SK-N-SH (cell line): Measurements from ENCODE around the gene FMN1. TPM values are rescaled to one million over a fixed set of nuclear protein-coding genes. Genes with fewer than 3 reads are reported as not detected.

Experiments
- CTCF ChIA-PET: fragments of 300-600, 350-600 bp; formaldehyde crosslinking; extraction: SDS; loops from one replicate; lab custom pipeline; 2021; lab: Yijun Ruan, JAX
- POLR2A ChIA-PET: fragments of 350-600 bp; sonication (Branson Sonifier 250); formaldehyde crosslinking; extraction: SDS; loops from one replicate; lab custom pipeline; 2020; ENCODE audit warnings: antibody characterized with exemption, inconsistent platforms; lab: Yijun Ruan, JAX
- DNase-seq: peaks from one replicate; pipeline ENCODE4 v3.0.0; 2012
- H2AFZ ChIP-seq: fragments of 200-600 bp; sonication (generic); 2 replicates; pipeline ENCODE4 v1.8.1; 2016; ENCODE audit warnings: antibody characterized with exemption, mild to moderate bottlenecking, low read depth
- H3F3A ChIP-seq: fragments of 200-600 bp; sonication (generic); replicated peaks from 2 replicates; pipeline ENCODE3; 2016; ENCODE audit warnings: antibody characterized with exemption, mild to moderate bottlenecking; ENCODE audit not compliant: insufficient read depth
- H3K27ac ChIP-seq, 2 experiments: fragments of 200-500 bp in 1 of 2; fragments of 200-600 bp in 1 of 2; sonication (Bioruptor generic) in 1 of 2; sonication (generic), shearing (Covaris generic) in 1 of 2; 2 replicates each; pipeline versions ENCODE4 v1.5.1 to v1.6.1; 2014 to 2016; ENCODE audit warnings: low read depth in 2 of 2, inconsistent platforms in 1 of 2, low read length in 1 of 2, mild to moderate bottlenecking in 1 of 2, mixed read lengths in 1 of 2
- H3K27me3 ChIP-seq: fragments of 200-600 bp; sonication (generic), shearing (Covaris generic); 2 replicates; pipeline ENCODE4 v1.6.1; 2016; ENCODE audit warnings: mixed run types; ENCODE audit not compliant: insufficient read depth
- H3K36me3 ChIP-seq, 2 experiments: fragments of 200-500 bp in 1 of 2; fragments of 200-600 bp in 1 of 2; sonication (Bioruptor generic) in 1 of 2; sonication (generic) in 1 of 2; replicated peaks in 1 of 2; 2 replicates each; pipeline versions ENCODE3 to v1.5.1; 2014 to 2016; ENCODE audit warnings: low read length in 1 of 2, mild to moderate bottlenecking in 1 of 2; ENCODE audit not compliant: insufficient read depth in 2 of 2, control insufficient read depth in 1 of 2
- H3K4me1 ChIP-seq, 2 experiments: fragments of 200-500 bp in 1 of 2; fragments of 200-600 bp in 1 of 2; sonication (Bioruptor generic) in 1 of 2; sonication (generic), shearing (Covaris generic) in 1 of 2; 2 replicates each; pipeline versions ENCODE4 v1.5.1 to v1.6.1; 2014 to 2016; ENCODE audit warnings: low read depth in 1 of 2, low read length in 1 of 2, mixed run types in 1 of 2; ENCODE audit not compliant: insufficient read depth in 2 of 2, control insufficient read depth in 1 of 2
- H3K4me2 ChIP-seq: fragments of 200-600 bp; sonication (generic), shearing (Covaris generic); 2 replicates; pipeline ENCODE4 v1.6.1; 2017; ENCODE audit warnings: mixed run types
- H3K4me3 ChIP-seq, 2 experiments: fragments of 200-500 bp in 1 of 2; fragments of 200-600 bp in 1 of 2; sonication (Bioruptor generic) in 1 of 2; sonication (generic), shearing (Covaris generic) in 1 of 2; 2 replicates each; pipeline versions ENCODE4 v1.5.1 to v1.8.1; 2014 to 2016; ENCODE audit warnings: low read depth in 2 of 2, inconsistent platforms in 1 of 2, low read length in 1 of 2, mild to moderate bottlenecking in 1 of 2, mixed read lengths in 1 of 2, moderate library complexity in 1 of 2
- H3K79me2 ChIP-seq: fragments of 200-600 bp; sonication (generic); 2 replicates; pipeline ENCODE4 v1.8.1; 2017; ENCODE audit warnings: mild to moderate bottlenecking; ENCODE audit not compliant: insufficient read depth
- H3K9ac ChIP-seq: fragments of 200-600 bp; sonication (generic); 2 replicates; pipeline ENCODE4 v1.6.1; 2017; ENCODE audit warnings: mixed run types
- H3K9me2 ChIP-seq: fragments of 200-600 bp; sonication (generic); 2 replicates; pipeline ENCODE4 v1.6.1; 2017; ENCODE audit warnings: mixed run types
- H3K9me3 ChIP-seq: fragments of 200-600 bp; sonication (generic); 2 replicates; pipeline ENCODE4 v1.6.1; 2017; ENCODE audit warnings: mixed run types, mild to moderate bottlenecking, moderate library complexity
- H4K20me1 ChIP-seq: fragments of 200-600 bp; sonication (generic); 2 replicates; pipeline ENCODE4 v1.6.1; 2017; ENCODE audit warnings: mild to moderate bottlenecking, mixed run types; ENCODE audit not compliant: insufficient read depth
- EP300 ChIP-seq, 2 experiments: IDR thresholded peaks; 2 replicates each; pipeline versions ENCODE4 v1.4.0 to v1.6.1; 2012; ENCODE audit warnings: borderline replicate concordance in 1 of 2, low read depth in 1 of 2, low read length in 1 of 2
- FOSL2 ChIP-seq: IDR thresholded peaks from 2 replicates; pipeline ENCODE4 v1.4.0; 2012; ENCODE audit warnings: low read depth, mild to moderate bottlenecking, moderate library complexity, borderline replicate concordance
- GABPA ChIP-seq: IDR thresholded peaks from 2 replicates; pipeline ENCODE4 v1.4.0; 2012; ENCODE audit warnings: low read depth, mild to moderate bottlenecking
- RAD21 ChIP-seq: IDR thresholded peaks from 2 replicates; pipeline ENCODE4 v1.6.1; 2012; ENCODE audit warnings: mild to moderate bottlenecking, low read length
- RFX5 ChIP-seq: IDR thresholded peaks from 2 replicates; pipeline ENCODE4 v1.6.1; 2012; ENCODE audit warnings: mild to moderate bottlenecking, improper control_type of control experiment, low read length
- RXRA ChIP-seq: IDR thresholded peaks from 2 replicates; pipeline ENCODE4 v1.4.0; 2012; ENCODE audit warnings: low read depth, mild to moderate bottlenecking, borderline replicate concordance
- TAF1 ChIP-seq: IDR thresholded peaks from 2 replicates; pipeline ENCODE4 v1.6.1; 2012; ENCODE audit warnings: low read depth, mild to moderate bottlenecking, low read length, moderate library complexity, borderline replicate concordance
- TCF12 ChIP-seq: IDR thresholded peaks from 2 replicates; pipeline ENCODE4 v1.4.0; 2012
- WGBS: methylation state at CpG from one replicate; pipeline ENCODE4 v1.1.6; 2017; ENCODE audit warnings: low lambda C conversion rate; 5-methylcytosine and 5-hydroxymethylcytosine counted together
- polyA plus RNA-seq, 3 experiments: library from polyadenylated mRNA; depleted of rRNA; stranded (reverse); fragments of >200 nt; gene quantifications; 2 replicates each; pipeline ENCODE4 v1.2.3, GENCODE V29; 2012
- TF ChIP-seq, protein P1 (sequence below): fragments of 200-600 bp; sonication (generic); IDR thresholded peaks from 2 replicates; pipeline ENCODE4 v1.6.1; 2017; ENCODE audit warnings: antibody characterized with exemption, mild to moderate bottlenecking, moderate library complexity
- TF ChIP-seq, protein P2 (sequence below): fragments of 150-350 bp; IDR thresholded peaks from 2 replicates; pipeline ENCODE4 v1.6.1; 2017; ENCODE audit warnings: antibody characterized with exemption, low read length, low read depth, borderline replicate concordance
- TF ChIP-seq, protein P3 (sequence below): IDR thresholded peaks from 2 replicates; pipeline ENCODE4 v1.4.0; 2012; ENCODE audit warnings: low read depth, borderline replicate concordance
- TF ChIP-seq, protein P4 (sequence below): IDR thresholded peaks from 2 replicates; pipeline ENCODE4 v1.4.0; 2012; ENCODE audit warnings: low read depth
- TF ChIP-seq, protein P5 (sequence below): IDR thresholded peaks from 2 replicates; pipeline ENCODE4; 2012

The FMN1 gene
- polyA plus RNA-seq, 1 of the 3 experiments (the other 2 are of a cell fraction): 9.1 TPM

DNA sequence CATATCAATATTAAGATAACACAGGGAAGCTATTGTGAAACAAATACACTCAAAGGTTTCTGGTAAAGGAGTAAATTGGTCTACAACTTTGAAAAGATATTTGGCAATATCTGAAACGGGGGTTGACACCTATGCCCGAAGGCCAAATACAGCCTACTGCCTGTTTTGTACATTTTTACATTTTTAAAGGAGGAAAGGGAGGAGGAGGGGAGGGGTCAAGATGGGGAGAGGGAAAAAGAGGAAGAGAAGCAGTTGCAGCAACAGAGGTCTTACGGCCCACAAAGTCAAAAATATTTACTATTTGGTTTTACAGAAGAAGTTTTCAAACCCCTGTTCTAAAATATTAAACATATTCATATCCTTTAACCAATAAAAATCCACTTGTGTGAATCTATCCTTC, 94.2 kb downstream of the FMN1 start:
- H3K4me2 ChIP-seq: no peak overlapping the region
- no peaks in the 10 kb centered on the region for H3K9me2 ChIP-seq
- WGBS: 73% methylated on average over 3 of the region's 3 CpGs
- no peak overlapping the region; the same call in 1 of the 2 replicates for H3K9ac ChIP-seq
- H3F3A ChIP-seq: peaks cover 67% of the 10 kb centered on the region
- H3K4me1 ChIP-seq: peaks cover 2 to 69% of the 10 kb centered on the region in 2 experiments
- no peak overlapping the region for H2AFZ ChIP-seq
- H3K4me3 ChIP-seq: no peak overlapping the region
- H3K9me3 ChIP-seq: no peaks in the 10 kb centered on the region
- CTCF ChIA-PET: interaction anchor here (1.0 to 3.4 kb wide), 4 partner anchors 13 to 32 kb away, joined by 3 to 26 read pairs (median 6); no protein-coding TSS in a partner anchor
- H4K20me1 ChIP-seq: no peaks in the 10 kb centered on the region
- TF ChIP-seq RAD21 (no peak), TAF1 (no peak), RXRA (no peak)
- TF ChIP-seq, protein P1, sequence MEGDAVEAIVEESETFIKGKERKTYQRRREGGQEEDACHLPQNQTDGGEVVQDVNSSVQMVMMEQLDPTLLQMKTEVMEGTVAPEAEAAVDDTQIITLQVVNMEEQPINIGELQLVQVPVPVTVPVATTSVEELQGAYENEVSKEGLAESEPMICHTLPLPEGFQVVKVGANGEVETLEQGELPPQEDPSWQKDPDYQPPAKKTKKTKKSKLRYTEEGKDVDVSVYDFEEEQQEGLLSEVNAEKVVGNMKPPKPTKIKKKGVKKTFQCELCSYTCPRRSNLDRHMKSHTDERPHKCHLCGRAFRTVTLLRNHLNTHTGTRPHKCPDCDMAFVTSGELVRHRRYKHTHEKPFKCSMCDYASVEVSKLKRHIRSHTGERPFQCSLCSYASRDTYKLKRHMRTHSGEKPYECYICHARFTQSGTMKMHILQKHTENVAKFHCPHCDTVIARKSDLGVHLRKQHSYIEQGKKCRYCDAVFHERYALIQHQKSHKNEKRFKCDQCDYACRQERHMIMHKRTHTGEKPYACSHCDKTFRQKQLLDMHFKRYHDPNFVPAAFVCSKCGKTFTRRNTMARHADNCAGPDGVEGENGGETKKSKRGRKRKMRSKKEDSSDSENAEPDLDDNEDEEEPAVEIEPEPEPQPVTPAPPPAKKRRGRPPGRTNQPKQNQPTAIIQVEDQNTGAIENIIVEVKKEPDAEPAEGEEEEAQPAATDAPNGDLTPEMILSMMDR: no peak
- TF ChIP-seq, protein P2, sequence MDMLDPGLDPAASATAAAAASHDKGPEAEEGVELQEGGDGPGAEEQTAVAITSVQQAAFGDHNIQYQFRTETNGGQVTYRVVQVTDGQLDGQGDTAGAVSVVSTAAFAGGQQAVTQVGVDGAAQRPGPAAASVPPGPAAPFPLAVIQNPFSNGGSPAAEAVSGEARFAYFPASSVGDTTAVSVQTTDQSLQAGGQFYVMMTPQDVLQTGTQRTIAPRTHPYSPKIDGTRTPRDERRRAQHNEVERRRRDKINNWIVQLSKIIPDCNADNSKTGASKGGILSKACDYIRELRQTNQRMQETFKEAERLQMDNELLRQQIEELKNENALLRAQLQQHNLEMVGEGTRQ: no peak
- TF ChIP-seq, protein P3, sequence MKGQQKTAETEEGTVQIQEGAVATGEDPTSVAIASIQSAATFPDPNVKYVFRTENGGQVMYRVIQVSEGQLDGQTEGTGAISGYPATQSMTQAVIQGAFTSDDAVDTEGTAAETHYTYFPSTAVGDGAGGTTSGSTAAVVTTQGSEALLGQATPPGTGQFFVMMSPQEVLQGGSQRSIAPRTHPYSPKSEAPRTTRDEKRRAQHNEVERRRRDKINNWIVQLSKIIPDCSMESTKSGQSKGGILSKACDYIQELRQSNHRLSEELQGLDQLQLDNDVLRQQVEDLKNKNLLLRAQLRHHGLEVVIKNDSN: no peak
- POLR2A ChIA-PET: no interaction called here
- no peak for DNase-seq
- H3K27me3 ChIP-seq: no peaks in the 10 kb centered on the region
- peak overlapping the region; percentile 79 to 99; a peak in 3 of 4 replicates for H3K27ac ChIP-seq
- peaks cover 93% of the 10 kb centered on the region for H3K79me2 ChIP-seq
- H3K36me3 ChIP-seq: peaks cover 0 to 8% of the 10 kb centered on the region in 2 experiments

DNA sequence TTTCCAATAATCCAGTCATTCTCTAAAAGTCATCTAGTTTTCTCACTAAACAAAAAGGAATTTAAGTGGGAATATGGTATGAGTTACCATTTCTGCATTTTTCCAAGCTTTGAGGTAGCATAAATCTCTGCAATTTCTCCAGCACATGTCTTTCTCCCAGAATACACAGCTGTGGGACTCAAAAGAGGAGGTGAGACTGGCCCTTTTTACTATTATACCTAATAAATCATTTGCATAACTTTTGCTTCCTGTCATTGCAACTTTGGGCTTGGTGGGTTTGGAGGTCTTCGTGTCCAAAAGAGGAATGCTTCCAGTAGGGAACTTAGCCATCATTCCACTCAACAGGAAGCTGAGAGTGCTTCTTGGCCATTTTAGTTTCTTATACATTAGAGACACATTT, 94.8 kb downstream of the FMN1 start:
- Histone ChIP-seq H3K27me3 (no peaks in the 10 kb centered on the region), H3K4me2 (no peak overlapping the region), H3K79me2 (peaks cover 93% of the 10 kb centered on the region), H3K4me1 (peaks cover 1 to 67% of the 10 kb centered on the region in 2 experiments), H3K4me3 (no peak overlapping the region), H3K27ac (peak overlapping the region; percentile 79 to 99), H3K9ac (no peak overlapping the region; the same call in 1 of the 2 replicates), H4K20me1 (no peaks in the 10 kb centered on the region), H3F3A (peaks cover 66% of the 10 kb centered on the region), H3K9me2 (no peaks in the 10 kb centered on the region), H3K36me3 (peaks cover 0 to 8% of the 10 kb centered on the region in 2 experiments), H3K9me3 (no peaks in the 10 kb centered on the region), H2AFZ (no peak overlapping the region)
- 50% methylated on average over 1 of the region's 1 CpG for WGBS
- DNase-seq: no peak
- no peak for TF ChIP-seq GABPA
- TF ChIP-seq RFX5: no peak
- TF ChIP-seq, protein P4, sequence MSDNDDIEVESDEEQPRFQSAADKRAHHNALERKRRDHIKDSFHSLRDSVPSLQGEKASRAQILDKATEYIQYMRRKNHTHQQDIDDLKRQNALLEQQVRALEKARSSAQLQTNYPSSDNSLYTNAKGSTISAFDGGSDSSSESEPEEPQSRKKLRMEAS: no peak
- TF ChIP-seq EP300 (IDR thresholded peaks at IDR 0.05; ENCODE audit: borderline replicate concordance in 1 of 2, low read depth in 1 of 2, low read length in 1 of 2): peak in 1 of 2 experiments; percentile 45; a peak in 1 of 4 replicates
- TF ChIP-seq FOSL2: no peak
- TF ChIP-seq, protein P3: no peak
- peak; percentile 53 for TF ChIP-seq TCF12
- no peak for TF ChIP-seq RXRA
- TF ChIP-seq, protein P5, sequence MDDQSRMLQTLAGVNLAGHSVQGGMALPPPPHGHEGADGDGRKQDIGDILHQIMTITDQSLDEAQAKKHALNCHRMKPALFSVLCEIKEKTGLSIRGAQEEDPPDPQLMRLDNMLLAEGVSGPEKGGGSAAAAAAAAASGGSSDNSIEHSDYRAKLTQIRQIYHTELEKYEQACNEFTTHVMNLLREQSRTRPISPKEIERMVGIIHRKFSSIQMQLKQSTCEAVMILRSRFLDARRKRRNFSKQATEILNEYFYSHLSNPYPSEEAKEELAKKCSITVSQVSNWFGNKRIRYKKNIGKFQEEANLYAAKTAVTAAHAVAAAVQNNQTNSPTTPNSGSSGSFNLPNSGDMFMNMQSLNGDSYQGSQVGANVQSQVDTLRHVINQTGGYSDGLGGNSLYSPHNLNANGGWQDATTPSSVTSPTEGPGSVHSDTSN: peak; percentile 35; the same call in 1 of the 2 replicates
- CTCF ChIA-PET: interaction anchor here (0.7 to 3.4 kb wide), 4 partner anchors 12 to 32 kb away, joined by 3 to 26 read pairs (median 6); no protein-coding TSS in a partner anchor
- POLR2A ChIA-PET: no interaction called here
